OCI-LY1 (cell line): Measurements from ENCODE around the gene SPINT1.

Source experiments
- EZH2 ChIP-seq: fragments of 200-600 bp; sonication (generic), shearing (Covaris generic); IDR thresholded peaks from 2 replicates; pipeline ENCODE4 v1.8.0; 2017; ENCODE audit warnings: borderline replicate concordance, mixed run types, mild to moderate bottlenecking, antibody characterized with exemption, low read length, moderate library complexity, mixed read lengths
- TF ChIP-seq, protein P1 (sequence below): fragments of 200-600 bp; sonication (generic), shearing (Covaris generic); IDR thresholded peaks from 2 replicates; pipeline ENCODE4 v1.5.1; 2017; ENCODE audit warnings: mild to moderate bottlenecking, antibody characterized with exemption, low read length, moderate library complexity, mixed read lengths

DNA sequence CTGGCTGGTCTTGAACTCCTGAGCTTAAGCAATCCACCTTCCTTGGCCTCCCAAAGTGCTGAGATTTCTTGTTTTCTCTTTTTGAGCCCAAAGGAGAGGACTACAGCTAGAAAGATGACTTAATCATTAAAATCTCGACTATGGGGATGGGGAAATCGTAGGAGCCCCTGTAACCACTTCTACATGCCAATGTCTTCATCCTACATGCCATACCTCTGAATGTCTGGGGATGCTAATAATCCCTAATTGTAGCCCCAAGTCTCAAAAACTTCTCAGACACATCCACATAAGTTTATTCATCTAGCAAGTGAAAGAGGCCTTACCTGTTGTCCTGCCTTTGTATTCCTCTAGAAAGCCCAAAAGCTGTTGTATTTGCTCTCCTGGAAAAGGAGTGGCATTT is 33.8 kb downstream of the SPINT1 start:
- TF ChIP-seq, protein P1, sequence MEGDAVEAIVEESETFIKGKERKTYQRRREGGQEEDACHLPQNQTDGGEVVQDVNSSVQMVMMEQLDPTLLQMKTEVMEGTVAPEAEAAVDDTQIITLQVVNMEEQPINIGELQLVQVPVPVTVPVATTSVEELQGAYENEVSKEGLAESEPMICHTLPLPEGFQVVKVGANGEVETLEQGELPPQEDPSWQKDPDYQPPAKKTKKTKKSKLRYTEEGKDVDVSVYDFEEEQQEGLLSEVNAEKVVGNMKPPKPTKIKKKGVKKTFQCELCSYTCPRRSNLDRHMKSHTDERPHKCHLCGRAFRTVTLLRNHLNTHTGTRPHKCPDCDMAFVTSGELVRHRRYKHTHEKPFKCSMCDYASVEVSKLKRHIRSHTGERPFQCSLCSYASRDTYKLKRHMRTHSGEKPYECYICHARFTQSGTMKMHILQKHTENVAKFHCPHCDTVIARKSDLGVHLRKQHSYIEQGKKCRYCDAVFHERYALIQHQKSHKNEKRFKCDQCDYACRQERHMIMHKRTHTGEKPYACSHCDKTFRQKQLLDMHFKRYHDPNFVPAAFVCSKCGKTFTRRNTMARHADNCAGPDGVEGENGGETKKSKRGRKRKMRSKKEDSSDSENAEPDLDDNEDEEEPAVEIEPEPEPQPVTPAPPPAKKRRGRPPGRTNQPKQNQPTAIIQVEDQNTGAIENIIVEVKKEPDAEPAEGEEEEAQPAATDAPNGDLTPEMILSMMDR: no peak
- no peak for TF ChIP-seq EZH2
